Activated T-helper 1 cell treated with anti-CD3 and anti-CD28 coated beads, Interleukin-12 subunit alpha, Interleukin-12 subunit beta, Interleukin-2, Interleukin-4 antibody, amounts not matched to agents 30 ng/mL and 10 ng/mL and 1 ng/mL, durations not matched to agents 14 hours and 24 hours and 36 hours (primary cell): Measurements from ENCODE around the gene PDE1C. TPM values are rescaled to one million over a fixed set of nuclear protein-coding genes. Genes with fewer than 3 reads are reported as not detected.

Experiments used
- DNase-seq: peaks from one replicate; pipeline ENCODE4 v3.0.0; 2021; ENCODE audit warnings: low spot score
- H3K27ac Mint-ChIP-seq: one replicate; pipeline ENCODE4 v1.8.0; 2021; ENCODE audit warnings: mild to moderate bottlenecking, mixed read lengths
- H3K27me3 Mint-ChIP-seq: one replicate; pipeline ENCODE4 v1.8.0; 2022; ENCODE audit warnings: mild to moderate bottlenecking, moderate library complexity, mixed read lengths; ENCODE audit not compliant: insufficient read depth
- H3K36me3 Mint-ChIP-seq: one replicate; pipeline ENCODE4 v1.8.0; 2021; ENCODE audit warnings: low read depth, mixed read lengths
- H3K4me1 Mint-ChIP-seq: one replicate; pipeline ENCODE4 v1.8.0; 2021; ENCODE audit warnings: low read depth, mixed read lengths
- H3K4me3 Mint-ChIP-seq: one replicate; pipeline ENCODE4 v1.8.0; 2021; ENCODE audit warnings: mild to moderate bottlenecking, moderate library complexity, mixed read lengths
- H3K9me3 Mint-ChIP-seq: one replicate; pipeline ENCODE4 v1.8.0; 2021; ENCODE audit warnings: mixed read lengths
- intact Hi-C: fragments of 100-400 bp; cut with micrococcal nuclease; formaldehyde crosslinking; loops from one replicate; pipeline ENCODE4 v1.15.1; 2024
- total RNA-seq: library from RNA; stranded (reverse); gene quantifications from 2 replicates; pipeline ENCODE4 v1.2.3, GENCODE V29; 2022

PDE1C gene
- total RNA-seq, 1 donor from 2014 or later = not detected

DNA sequence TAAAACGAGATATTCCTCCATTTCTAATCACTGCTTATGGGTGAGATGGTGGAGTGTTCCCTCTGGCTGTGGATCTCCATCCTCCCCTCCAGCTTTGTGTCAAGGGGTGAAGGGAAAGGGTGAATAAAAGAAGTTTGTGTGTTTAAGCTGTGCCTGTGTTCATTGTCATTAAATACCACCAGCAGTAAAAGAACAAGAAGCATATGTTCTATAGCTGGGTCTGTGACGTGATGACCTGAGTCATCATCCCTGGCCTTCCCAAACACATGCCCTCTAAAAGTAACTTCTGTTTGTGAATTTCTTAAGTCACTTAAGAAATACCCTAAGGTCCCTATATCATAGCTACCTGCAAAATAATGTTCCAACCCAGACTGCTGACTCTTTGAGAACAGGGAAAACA lies 278.3 kb downstream of the PDE1C start:
- no peak overlapping the region for H3K4me3 Mint-ChIP-seq
- H3K9me3 Mint-ChIP-seq = no peaks in the 10 kb centered on the region
- H3K27ac Mint-ChIP-seq = no peak overlapping the region
- no peaks in the 10 kb centered on the region for H3K36me3 Mint-ChIP-seq
- H3K4me1 Mint-ChIP-seq = no peaks in the 10 kb centered on the region
- no peak for DNase-seq
- H3K27me3 Mint-ChIP-seq = no peaks in the 10 kb centered on the region
- intact Hi-C loops = no loop called here

DNA sequence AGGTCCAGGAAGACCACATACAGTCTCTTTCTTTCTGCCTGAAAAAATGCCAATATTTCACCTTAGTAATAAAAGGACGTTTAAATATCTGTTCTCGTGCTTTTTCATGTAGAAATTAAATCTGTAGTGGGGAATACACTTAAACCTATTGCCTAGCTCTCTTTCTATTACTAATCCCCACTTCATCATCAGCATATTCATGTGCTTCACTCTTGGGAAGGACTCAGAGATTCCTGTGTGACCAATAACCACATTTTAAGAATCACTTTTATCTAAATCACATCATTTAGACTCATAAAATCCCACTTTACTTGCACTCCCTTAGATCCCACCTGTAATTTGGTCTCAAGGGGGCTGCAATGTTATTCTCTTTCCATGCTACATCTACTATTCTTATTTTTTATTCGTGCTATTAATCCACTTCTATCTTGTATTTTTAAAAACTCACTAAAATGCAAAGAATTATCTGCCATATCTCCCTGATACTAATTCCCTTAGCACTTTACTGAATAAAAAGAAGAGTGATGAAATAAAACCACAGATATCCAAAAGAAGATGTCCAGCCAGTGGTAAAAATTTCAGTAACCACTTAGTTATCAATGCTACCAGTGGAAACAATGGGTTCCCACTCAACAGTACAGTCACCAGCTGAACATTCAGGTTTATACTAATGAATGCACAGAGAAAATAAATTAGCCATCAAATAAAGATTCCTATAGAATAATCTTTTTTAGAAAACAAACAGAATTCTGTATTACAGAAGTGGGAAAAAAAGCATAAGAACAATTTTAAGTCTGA lies 281.1 kb downstream of the PDE1C start:
- Mint-ChIP-seq H3K9me3 (no peaks in the 10 kb centered on the region), H3K27ac (no peak overlapping the region), H3K4me1 (no peaks in the 10 kb centered on the region), H3K27me3 (no peaks in the 10 kb centered on the region), H3K4me3 (no peak overlapping the region), H3K36me3 (no peaks in the 10 kb centered on the region)
- DNase-seq = no peak
- intact Hi-C loops = no loop called here

DNA sequence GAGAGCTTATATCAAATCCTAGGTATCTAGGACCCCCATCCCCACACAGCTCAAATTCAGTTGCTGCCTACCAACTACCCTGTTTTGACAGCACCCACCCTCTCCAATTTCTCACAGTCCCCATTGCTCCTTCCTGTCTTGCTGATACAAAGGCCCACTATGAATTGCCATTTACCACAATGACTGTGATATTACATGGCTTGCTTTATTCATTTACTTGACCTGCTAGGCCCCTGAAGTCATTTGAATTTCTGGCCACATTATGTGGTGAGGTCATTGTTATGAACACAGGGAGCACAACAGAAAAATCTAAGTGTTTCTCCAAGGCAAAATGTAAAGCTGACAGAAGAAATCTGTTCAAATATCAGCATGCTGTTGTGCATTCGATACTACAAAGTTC lies 281.8 kb downstream of the PDE1C start:
- Mint-ChIP-seq H3K36me3 (no peaks in the 10 kb centered on the region), H3K4me3 (no peak overlapping the region), H3K9me3 (no peaks in the 10 kb centered on the region), H3K4me1 (no peaks in the 10 kb centered on the region), H3K27me3 (no peaks in the 10 kb centered on the region), H3K27ac (no peak overlapping the region)
- intact Hi-C loops = no loop called here
- no peak for DNase-seq

DNA sequence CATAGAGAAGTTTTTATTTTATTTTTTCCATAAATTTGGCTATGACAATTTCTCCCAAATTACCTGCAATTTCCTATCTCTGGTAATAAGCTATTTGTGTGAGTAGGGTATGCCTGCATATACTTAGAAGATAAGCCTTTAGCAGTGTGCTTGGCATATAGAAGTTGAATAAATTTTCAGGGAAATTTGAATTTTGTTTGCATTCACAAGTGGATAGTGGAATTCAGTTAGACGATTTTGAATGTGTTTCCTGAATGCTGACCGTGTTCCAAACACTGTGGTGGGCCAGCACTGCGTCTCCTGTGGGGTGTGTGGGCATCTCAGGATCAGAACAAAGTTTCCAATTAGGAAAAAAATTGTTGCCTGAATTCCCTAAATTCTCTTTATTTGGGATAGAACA lies 283.9 kb downstream of the PDE1C start:
- Mint-ChIP-seq H3K4me1 (no peaks in the 10 kb centered on the region), H3K36me3 (no peaks in the 10 kb centered on the region), H3K27me3 (no peaks in the 10 kb centered on the region), H3K4me3 (no peak overlapping the region), H3K27ac (no peak overlapping the region), H3K9me3 (no peaks in the 10 kb centered on the region)
- intact Hi-C loops = no loop called here
- DNase-seq = no peak

DNA sequence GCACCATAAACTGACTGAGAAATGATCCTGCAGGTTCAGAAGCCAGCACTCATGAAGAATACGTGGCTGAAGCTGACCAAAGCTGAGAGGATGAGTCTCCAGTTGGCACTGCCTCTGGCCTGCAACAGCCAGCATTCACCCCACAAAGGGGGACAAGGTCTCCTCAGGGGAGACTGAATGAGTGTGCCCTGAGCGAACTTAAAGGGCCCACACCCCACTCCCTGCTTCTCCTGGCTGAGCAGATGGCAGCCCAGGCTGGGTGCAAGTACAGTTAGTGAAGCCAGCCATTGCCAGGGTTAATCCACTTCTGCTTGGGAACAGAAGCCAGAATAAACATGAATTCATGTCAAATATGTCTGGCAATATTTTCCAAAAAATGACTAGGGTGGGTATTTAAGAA lies 285.1 kb downstream of the PDE1C start:
- DNase-seq = no peak
- Mint-ChIP-seq H3K36me3 (no peaks in the 10 kb centered on the region), H3K4me1 (no peaks in the 10 kb centered on the region), H3K4me3 (no peak overlapping the region), H3K27ac (no peak overlapping the region), H3K9me3 (no peaks in the 10 kb centered on the region), H3K27me3 (no peaks in the 10 kb centered on the region)
- intact Hi-C loops = no loop called here

DNA sequence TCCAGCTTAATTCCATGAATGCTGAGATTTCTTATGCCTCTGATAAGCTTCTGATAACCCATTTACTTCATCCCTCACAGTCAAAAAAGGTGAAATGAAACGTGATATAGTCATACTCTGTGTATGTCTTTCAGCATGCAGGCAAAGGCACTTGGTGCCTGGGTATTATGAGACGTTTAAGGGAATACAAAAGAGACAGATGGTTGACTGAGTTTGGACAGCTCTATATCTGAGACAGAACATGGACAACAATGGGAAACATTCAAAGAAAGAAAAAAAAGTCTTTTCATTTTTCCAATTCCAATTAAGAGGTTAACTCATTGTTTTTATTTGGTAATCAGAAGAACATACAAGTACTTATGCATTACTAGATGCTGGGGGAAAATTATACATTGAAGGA lies 287.0 kb downstream of the PDE1C start:
- no peak overlapping the region for H3K27ac Mint-ChIP-seq
- no peaks in the 10 kb centered on the region for H3K4me1 Mint-ChIP-seq
- intact Hi-C loops = no loop called here
- no peak for DNase-seq
- no peaks in the 10 kb centered on the region for H3K27me3 Mint-ChIP-seq
- no peaks in the 10 kb centered on the region for H3K9me3 Mint-ChIP-seq
- H3K36me3 Mint-ChIP-seq = no peaks in the 10 kb centered on the region
- no peak overlapping the region for H3K4me3 Mint-ChIP-seq

DNA sequence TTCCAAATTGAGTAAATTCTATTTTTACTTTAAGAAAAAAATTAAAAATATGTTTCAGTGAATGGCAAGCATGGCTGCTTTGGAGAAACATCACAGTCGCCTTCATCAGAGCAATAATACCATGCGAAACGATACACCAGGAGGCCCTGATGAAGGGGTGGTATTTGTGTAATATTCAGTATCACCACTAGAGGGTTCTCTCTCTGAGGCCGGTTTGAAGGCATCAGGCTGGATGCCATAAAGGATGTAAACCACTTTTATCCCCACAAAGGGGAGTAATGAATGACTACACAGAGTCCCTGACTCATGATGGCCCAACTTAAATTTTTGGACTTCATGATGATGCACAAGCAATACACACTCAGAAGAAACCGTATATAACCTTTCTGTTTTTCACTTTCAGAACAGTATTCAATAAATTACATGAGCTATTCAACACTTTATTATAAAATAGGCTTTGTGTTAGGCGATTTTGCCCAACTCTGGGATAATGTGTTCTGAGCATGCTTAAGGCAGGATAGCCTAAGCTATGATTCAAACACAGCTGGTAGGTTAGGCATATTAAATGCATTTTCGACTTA lies 287.7 kb downstream of the PDE1C start:
- Mint-ChIP-seq H3K36me3 (no peaks in the 10 kb centered on the region), H3K27me3 (no peaks in the 10 kb centered on the region), H3K9me3 (no peaks in the 10 kb centered on the region), H3K4me3 (no peak overlapping the region), H3K27ac (no peak overlapping the region), H3K4me1 (no peaks in the 10 kb centered on the region)
- DNase-seq = no peak
- intact Hi-C loops = no loop called here

DNA sequence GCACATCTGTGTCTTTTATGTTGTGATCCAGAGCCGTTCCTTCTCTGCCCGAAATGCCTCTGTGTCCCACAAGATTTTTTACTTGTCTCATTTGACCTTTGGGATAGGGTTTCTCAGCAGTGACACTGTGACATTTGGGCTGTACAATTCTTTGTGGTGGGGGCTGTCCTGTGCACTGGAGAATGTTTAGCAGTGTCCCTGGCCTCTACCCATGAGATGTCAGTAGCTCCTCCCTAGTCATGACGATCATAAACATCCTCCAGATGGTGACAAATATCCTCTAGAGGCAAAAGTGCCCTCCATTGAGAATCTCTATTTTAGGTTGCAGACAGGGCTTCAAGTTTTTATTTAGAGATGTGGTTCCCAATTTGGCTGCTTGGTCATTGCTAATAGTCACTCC lies 291.9 kb downstream of the PDE1C start:
- Mint-ChIP-seq H3K4me1 (no peaks in the 10 kb centered on the region), H3K36me3 (no peaks in the 10 kb centered on the region), H3K27ac (no peak overlapping the region), H3K4me3 (no peak overlapping the region), H3K27me3 (no peaks in the 10 kb centered on the region), H3K9me3 (no peaks in the 10 kb centered on the region)
- intact Hi-C loops = no loop called here
- no peak for DNase-seq

DNA sequence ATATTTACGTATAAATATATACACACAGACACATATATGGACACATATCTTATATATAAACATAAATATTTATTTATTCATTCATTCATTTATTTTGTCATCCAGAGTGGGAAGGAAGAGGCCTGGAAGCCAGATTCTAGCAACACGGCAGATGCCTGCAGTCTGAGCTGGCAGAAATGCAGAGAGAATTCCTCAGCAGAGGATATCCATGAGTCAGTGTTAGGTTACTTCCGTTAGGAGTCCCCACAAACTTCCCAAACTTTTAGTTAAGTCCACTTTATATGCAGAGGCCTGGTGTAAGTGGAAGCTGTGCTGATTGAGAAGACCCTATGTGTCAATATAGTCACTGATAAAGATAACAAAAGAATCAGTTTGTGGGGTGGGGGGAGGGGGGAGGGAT lies 293.6 kb downstream of the PDE1C start:
- H3K27ac Mint-ChIP-seq = no peak overlapping the region
- no peaks in the 10 kb centered on the region for H3K36me3 Mint-ChIP-seq
- H3K9me3 Mint-ChIP-seq = no peaks in the 10 kb centered on the region
- DNase-seq = no peak
- intact Hi-C loops = no loop called here
- no peak overlapping the region for H3K4me3 Mint-ChIP-seq
- no peaks in the 10 kb centered on the region for H3K27me3 Mint-ChIP-seq
- no peaks in the 10 kb centered on the region for H3K4me1 Mint-ChIP-seq

DNA sequence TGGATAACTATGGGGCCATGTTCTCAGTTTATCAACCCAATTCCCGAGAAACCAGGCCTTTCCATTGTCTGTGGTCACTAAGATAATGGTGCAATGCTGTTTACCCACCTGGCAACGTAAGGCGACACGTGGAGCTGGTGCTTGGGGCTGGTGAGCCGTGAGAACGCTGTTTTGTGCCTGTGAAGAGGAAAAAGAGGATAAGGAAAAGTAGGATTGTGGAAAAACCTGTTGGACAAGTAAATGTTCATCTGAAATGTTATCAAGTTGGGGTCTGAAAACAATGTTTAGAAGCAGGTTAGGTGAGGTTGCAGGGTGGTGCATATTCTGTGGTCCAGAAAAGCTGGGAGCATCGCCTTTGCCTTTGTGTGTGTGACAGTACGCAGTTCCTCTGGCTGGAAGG lies 294.7 kb downstream of the PDE1C start:
- H3K4me3 Mint-ChIP-seq = no peak overlapping the region
- DNase-seq = no peak
- no peaks in the 10 kb centered on the region for H3K36me3 Mint-ChIP-seq
- no peaks in the 10 kb centered on the region for H3K27me3 Mint-ChIP-seq
- H3K4me1 Mint-ChIP-seq = no peaks in the 10 kb centered on the region
- intact Hi-C loops = no loop called here
- no peaks in the 10 kb centered on the region for H3K9me3 Mint-ChIP-seq
- H3K27ac Mint-ChIP-seq = no peak overlapping the region

DNA sequence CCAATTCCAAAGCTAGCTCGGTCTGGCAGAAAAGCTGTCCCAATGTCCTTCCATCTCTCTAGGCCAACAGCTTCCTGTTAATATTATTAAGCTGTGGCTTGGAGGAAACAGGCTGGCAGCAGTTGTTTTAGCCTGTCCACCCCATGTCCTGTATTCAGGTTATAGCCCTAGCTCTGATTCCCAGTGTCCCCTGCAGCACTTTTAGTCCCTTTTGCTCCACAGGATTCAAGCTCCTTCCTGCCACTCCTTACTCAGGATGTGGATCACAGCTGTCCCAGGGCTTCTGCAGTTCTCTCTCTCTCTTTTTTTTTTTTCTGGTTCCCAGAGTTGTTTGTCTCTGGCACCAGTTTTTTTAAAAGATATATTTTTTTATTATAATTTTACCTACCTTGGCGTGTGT lies 298.0 kb downstream of the PDE1C start:
- Mint-ChIP-seq H3K36me3 (no peaks in the 10 kb centered on the region), H3K4me3 (no peak overlapping the region), H3K4me1 (no peaks in the 10 kb centered on the region), H3K9me3 (no peaks in the 10 kb centered on the region), H3K27me3 (no peaks in the 10 kb centered on the region), H3K27ac (no peak overlapping the region)
- intact Hi-C loops = no loop called here
- DNase-seq = no peak

DNA sequence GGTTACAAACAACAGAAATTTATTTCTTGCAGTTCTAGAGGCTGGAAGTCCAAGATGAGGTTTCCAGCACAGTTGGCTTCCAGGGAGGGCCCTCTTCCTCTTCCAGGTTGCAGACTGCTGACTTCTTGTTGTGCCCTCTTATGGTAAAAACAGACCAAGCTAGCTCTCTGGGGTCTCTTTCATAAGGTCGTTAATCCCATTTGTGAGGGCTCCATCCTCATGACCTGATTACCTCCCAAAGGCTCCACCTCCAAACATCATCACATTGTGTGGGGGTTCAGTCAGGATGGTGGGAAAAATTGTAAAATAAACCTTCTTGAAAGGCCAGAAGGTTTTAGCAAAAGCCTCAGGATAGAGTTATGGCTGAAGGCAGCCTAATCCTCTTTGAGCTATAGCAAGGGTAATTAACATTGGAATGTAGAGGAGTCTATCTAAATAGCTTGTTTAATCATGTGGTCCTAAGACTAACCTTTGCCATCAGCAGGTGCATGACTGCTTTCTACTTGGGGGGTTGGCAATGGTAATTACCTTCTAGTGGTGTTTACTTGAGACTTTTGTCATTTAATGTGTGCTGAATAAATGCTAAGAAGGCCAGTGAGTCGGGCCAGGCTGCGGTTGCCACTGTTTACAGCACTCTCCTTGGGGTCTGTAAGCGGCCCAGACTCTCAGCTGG lies 302.4 kb downstream of the PDE1C start:
- Mint-ChIP-seq H3K9me3 (no peaks in the 10 kb centered on the region), H3K27me3 (no peaks in the 10 kb centered on the region), H3K27ac (no peak overlapping the region), H3K4me3 (no peak overlapping the region), H3K36me3 (no peaks in the 10 kb centered on the region), H3K4me1 (no peaks in the 10 kb centered on the region)
- no peak for DNase-seq
- intact Hi-C loops = no loop called here

DNA sequence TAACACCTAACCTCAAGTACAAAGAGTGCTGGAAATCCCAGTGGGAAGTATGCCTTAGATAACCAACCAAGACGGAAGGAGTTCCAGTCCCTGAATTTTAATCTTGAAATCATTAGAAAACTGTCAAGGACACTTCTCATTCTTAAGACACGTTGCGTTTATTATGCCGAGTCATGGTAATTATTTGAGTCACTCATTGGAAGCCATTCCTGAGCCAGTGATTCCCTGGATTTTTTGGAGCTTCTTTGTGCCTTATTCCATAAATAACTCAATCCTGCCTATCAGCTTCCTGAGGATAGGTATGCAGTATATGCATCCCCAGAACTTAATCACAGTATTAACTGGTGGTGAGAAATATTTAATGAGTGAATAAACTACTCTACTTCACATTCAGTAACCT lies 305.7 kb downstream of the PDE1C start:
- no peaks in the 10 kb centered on the region for H3K36me3 Mint-ChIP-seq
- no peaks in the 10 kb centered on the region for H3K4me1 Mint-ChIP-seq
- H3K9me3 Mint-ChIP-seq = peaks cover 3% of the 10 kb centered on the region
- intact Hi-C loops = no loop called here
- H3K27me3 Mint-ChIP-seq = no peaks in the 10 kb centered on the region
- H3K4me3 Mint-ChIP-seq = no peak overlapping the region
- no peak overlapping the region for H3K27ac Mint-ChIP-seq
- no peak for DNase-seq
